ENCODE results near the gene ADGRL3.

ADGRL3 gene

DNA sequence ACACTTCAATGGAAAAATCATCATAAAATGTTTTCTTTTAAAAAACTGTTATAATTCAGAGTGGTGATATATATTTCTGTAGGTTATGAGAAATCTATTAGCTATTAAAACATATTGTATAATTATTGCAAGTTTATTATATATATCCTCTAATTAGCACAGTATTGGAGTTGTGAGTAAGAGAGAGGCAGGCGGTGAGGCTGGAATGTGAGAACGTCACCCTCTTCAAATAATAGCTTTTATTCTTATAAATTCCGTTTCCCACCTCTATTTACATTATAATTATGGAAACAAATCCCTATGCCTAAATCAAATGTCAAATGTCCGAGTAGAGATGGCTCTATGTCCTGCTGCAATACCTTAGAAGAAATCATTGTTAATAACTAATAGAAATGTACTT is 292.9 kb downstream of the ADGRL3 start:
- H3K4me3 ChIP-seq (IDR thresholded peaks at IDR 0.05; ENCODE audit: insufficient read depth, low read depth, low read length), result no peak overlapping the region
- H3K4me2 ChIP-seq, result no peak overlapping the region
- no peaks in the 10 kb centered on the region for H3K27me3 ChIP-seq (ENCODE audit: insufficient read depth, low read depth)
- TF ChIP-seq, protein P1, sequence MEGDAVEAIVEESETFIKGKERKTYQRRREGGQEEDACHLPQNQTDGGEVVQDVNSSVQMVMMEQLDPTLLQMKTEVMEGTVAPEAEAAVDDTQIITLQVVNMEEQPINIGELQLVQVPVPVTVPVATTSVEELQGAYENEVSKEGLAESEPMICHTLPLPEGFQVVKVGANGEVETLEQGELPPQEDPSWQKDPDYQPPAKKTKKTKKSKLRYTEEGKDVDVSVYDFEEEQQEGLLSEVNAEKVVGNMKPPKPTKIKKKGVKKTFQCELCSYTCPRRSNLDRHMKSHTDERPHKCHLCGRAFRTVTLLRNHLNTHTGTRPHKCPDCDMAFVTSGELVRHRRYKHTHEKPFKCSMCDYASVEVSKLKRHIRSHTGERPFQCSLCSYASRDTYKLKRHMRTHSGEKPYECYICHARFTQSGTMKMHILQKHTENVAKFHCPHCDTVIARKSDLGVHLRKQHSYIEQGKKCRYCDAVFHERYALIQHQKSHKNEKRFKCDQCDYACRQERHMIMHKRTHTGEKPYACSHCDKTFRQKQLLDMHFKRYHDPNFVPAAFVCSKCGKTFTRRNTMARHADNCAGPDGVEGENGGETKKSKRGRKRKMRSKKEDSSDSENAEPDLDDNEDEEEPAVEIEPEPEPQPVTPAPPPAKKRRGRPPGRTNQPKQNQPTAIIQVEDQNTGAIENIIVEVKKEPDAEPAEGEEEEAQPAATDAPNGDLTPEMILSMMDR (conservative IDR thresholded peaks at IDR 0.05; ENCODE audit: low read depth, low read length), result no peak
- no peak overlapping the region for H2AFZ ChIP-seq (ENCODE audit: low read depth)
- no peaks in the 10 kb centered on the region for H4K20me1 ChIP-seq (ENCODE audit: insufficient read depth)
- no peak overlapping the region for H3K9ac ChIP-seq
- no peaks in the 10 kb centered on the region for H3K79me2 ChIP-seq (ENCODE audit: insufficient read depth, low read depth)
- H3K36me3 ChIP-seq (ENCODE audit: insufficient read depth), result no peaks in the 10 kb centered on the region
- H3K27ac ChIP-seq, result no peak overlapping the region
- H3K4me1 ChIP-seq (ENCODE audit: low read depth, poor library complexity, severe bottlenecking), result no peaks in the 10 kb centered on the region

GRCh38 chr4:61493470-61493869 is 293.3 kb downstream of the ADGRL3 start:
- Histone ChIP-seq H3K36me3 (ENCODE audit: insufficient read depth) (no peaks in the 10 kb centered on the region), H3K79me2 (ENCODE audit: insufficient read depth, low read depth) (no peaks in the 10 kb centered on the region), H2AFZ (ENCODE audit: low read depth) (no peak overlapping the region), H3K4me3 (IDR thresholded peaks at IDR 0.05; ENCODE audit: insufficient read depth, low read depth, low read length) (no peak overlapping the region), H3K27ac (no peak overlapping the region), H3K4me2 (no peak overlapping the region), H3K9ac (no peak overlapping the region), H4K20me1 (ENCODE audit: insufficient read depth) (no peaks in the 10 kb centered on the region), H3K27me3 (ENCODE audit: insufficient read depth, low read depth) (no peaks in the 10 kb centered on the region), H3K4me1 (ENCODE audit: low read depth, poor library complexity, severe bottlenecking) (no peaks in the 10 kb centered on the region)
- TF ChIP-seq, protein P1 (conservative IDR thresholded peaks at IDR 0.05; ENCODE audit: low read depth, low read length), result no peak

DNA sequence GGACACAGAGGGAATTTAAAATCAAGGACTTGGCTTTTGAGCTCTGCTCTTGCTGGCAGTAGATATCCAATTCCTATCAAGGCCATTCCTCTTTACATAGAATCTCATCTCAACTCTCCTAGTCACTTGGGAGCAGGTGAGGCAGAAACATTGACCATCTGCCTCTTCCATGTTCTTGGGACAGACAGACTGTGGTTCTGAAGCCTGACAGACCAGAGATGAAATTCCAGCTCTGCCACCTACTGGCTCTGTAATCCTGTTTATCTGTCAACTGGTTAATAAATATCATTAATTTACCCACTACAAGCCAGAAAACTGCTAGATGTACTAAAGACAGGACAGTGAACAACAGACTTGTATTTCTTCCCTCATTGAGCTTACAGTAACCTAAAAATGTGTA is 300.8 kb downstream of the ADGRL3 start:
- Histone ChIP-seq H3K27me3 (ENCODE audit: insufficient read depth, low read depth) (no peaks in the 10 kb centered on the region), H3K4me2 (no peak overlapping the region), H4K20me1 (ENCODE audit: insufficient read depth) (no peaks in the 10 kb centered on the region), H3K9ac (no peak overlapping the region), H3K27ac (no peak overlapping the region), H3K4me1 (ENCODE audit: low read depth, poor library complexity, severe bottlenecking) (no peaks in the 10 kb centered on the region), H3K36me3 (ENCODE audit: insufficient read depth) (no peaks in the 10 kb centered on the region), H3K4me3 (IDR thresholded peaks at IDR 0.05; ENCODE audit: insufficient read depth, low read depth, low read length) (no peak overlapping the region), H2AFZ (ENCODE audit: low read depth) (no peak overlapping the region), H3K79me2 (ENCODE audit: insufficient read depth, low read depth) (no peaks in the 10 kb centered on the region)
- TF ChIP-seq, protein P1 (conservative IDR thresholded peaks at IDR 0.05; ENCODE audit: low read depth, low read length), result no peak

DNA sequence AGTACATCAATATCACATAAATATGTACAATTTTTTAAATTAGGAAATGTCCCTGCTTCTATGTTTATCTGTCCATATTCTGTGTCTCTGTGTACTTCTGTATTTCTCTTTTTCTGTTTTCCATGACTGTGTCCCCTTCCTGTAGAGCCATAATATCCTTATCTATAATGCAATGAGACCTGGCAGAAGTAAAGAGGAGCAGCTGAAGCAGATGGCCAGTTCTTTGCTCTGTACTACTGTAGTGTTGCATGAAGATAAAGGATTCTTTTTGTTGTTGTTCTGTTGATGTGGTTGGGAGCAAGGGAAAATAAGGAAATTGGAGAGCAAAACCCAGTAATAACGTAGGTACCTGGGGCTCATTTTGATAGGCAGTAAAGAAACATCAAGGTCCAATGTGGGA is 301.7 kb downstream of the ADGRL3 start:
- Histone ChIP-seq H3K9ac (no peak overlapping the region), H3K4me1 (ENCODE audit: low read depth, poor library complexity, severe bottlenecking) (no peaks in the 10 kb centered on the region), H3K79me2 (ENCODE audit: insufficient read depth, low read depth) (no peaks in the 10 kb centered on the region), H3K36me3 (ENCODE audit: insufficient read depth) (no peaks in the 10 kb centered on the region), H3K4me2 (no peak overlapping the region), H3K27ac (no peak overlapping the region), H3K4me3 (IDR thresholded peaks at IDR 0.05; ENCODE audit: insufficient read depth, low read depth, low read length) (no peak overlapping the region), H3K27me3 (ENCODE audit: insufficient read depth, low read depth) (no peaks in the 10 kb centered on the region), H2AFZ (ENCODE audit: low read depth) (no peak overlapping the region), H4K20me1 (ENCODE audit: insufficient read depth) (no peaks in the 10 kb centered on the region)
- TF ChIP-seq, protein P1 (conservative IDR thresholded peaks at IDR 0.05; ENCODE audit: low read depth, low read length), result no peak
